Activated naive CD8-positive, alpha-beta T cell (primary cell): Measurements from ENCODE around the gene FNDC1.

Source experiments
- H3K27ac Mint-ChIP-seq: one replicate; pipeline ENCODE4 v1.8.0; 2021; ENCODE audit warnings: mixed read lengths
- H3K27me3 Mint-ChIP-seq: one replicate; pipeline ENCODE4 v1.8.0; 2021; ENCODE audit warnings: mixed read lengths
- H3K36me3 Mint-ChIP-seq: one replicate; pipeline ENCODE4 v1.8.0; 2021; ENCODE audit warnings: mixed read lengths
- H3K4me1 Mint-ChIP-seq: one replicate; pipeline ENCODE4 v1.8.0; 2021; ENCODE audit warnings: low read depth, mixed read lengths
- H3K4me3 Mint-ChIP-seq: one replicate; pipeline ENCODE4 v1.8.0; 2021; ENCODE audit warnings: mild to moderate bottlenecking, mixed read lengths
- H3K9me3 Mint-ChIP-seq: one replicate; pipeline ENCODE4 v1.8.0; 2021; ENCODE audit warnings: low read depth, mixed read lengths

FNDC1 gene

GRCh38 chr6:159148641-159149040 is 20.6 kb upstream of the FNDC1 start:
- Mint-ChIP-seq H3K4me3 (no peak overlapping the region), H3K4me1 (peaks cover 2% of the 10 kb centered on the region), H3K9me3 (no peaks in the 10 kb centered on the region), H3K27ac (no peak overlapping the region), H3K27me3 (no peaks in the 10 kb centered on the region), H3K36me3 (no peaks in the 10 kb centered on the region)

- Mint-ChIP-seq H3K4me1 (peaks cover 2% of the 10 kb centered on the region), H3K27me3 (no peaks in the 10 kb centered on the region), H3K36me3 (no peaks in the 10 kb centered on the region), H3K27ac (no peak overlapping the region), H3K9me3 (no peaks in the 10 kb centered on the region), H3K4me3 (no peak overlapping the region)
Measured at GRCh38 chr6:159149641-159150040, 19.6 kb upstream of the FNDC1 start.

DNA sequence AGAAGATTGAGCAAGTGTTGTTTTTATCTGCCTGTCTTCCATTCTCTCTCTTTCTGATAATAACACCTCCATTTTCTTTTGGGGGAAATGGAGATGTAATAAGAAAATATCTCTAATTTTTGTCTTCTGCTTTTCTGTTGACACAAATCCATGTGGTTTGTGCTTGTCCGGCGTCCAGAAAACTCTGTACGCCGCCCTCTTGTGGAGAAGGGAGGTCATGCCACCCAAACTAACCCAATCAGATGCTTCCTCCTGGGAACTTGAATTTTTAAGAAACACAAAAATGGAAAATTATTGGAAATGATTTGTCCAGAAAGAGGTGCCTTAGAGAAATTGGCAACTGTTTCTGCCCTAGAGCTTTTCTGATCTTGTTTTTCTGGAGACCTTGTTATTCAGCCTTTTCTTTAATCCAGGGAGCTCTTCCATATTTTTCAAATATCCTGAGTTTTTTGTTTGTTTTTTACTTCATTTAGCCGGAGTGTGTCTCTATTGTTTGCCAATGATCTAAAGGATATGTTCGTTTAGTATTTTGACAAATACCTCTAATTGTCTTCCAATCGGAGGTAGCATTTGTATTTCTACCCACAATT is 17.8 kb upstream of the FNDC1 start:
- H3K36me3 Mint-ChIP-seq: peaks cover 4% of the 10 kb centered on the region
- H3K27me3 Mint-ChIP-seq: peaks cover 2% of the 10 kb centered on the region
- no peak overlapping the region for H3K4me3 Mint-ChIP-seq
- H3K4me1 Mint-ChIP-seq: peaks cover 2% of the 10 kb centered on the region
- peaks cover 7% of the 10 kb centered on the region for H3K9me3 Mint-ChIP-seq
- no peak overlapping the region for H3K27ac Mint-ChIP-seq

- Mint-ChIP-seq H3K4me3 (no peak overlapping the region), H3K36me3 (peaks cover 4% of the 10 kb centered on the region), H3K27ac (no peak overlapping the region), H3K9me3 (peaks cover 8% of the 10 kb centered on the region), H3K4me1 (peaks cover 2% of the 10 kb centered on the region), H3K27me3 (peaks cover 2% of the 10 kb centered on the region)
Measured at GRCh38 chr6:159152041-159152440, 17.2 kb upstream of the FNDC1 start.

DNA sequence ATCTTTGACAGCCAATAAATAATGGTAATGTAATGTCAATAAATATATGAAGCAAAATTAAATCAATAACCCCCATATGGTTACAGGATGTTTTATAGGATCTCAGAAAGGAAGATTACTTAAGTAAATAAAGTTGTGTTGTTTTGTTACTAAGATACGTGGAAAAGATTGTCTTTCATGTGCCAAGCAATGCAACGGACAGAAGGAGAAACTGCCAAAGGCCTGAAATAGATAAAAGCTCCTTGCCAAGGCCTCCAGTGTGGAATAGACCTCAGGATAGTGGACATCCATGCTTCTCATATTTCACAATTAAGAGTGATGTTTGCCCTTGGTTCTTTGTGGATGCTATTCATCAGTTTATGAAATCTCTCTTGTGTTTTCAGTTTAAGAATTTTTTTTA is 16.4 kb upstream of the FNDC1 start:
- H3K9me3 Mint-ChIP-seq: peaks cover 14% of the 10 kb centered on the region
- H3K4me3 Mint-ChIP-seq: no peak overlapping the region
- H3K4me1 Mint-ChIP-seq: peaks cover 2% of the 10 kb centered on the region
- no peak overlapping the region for H3K27ac Mint-ChIP-seq
- peaks cover 5% of the 10 kb centered on the region for H3K27me3 Mint-ChIP-seq
- H3K36me3 Mint-ChIP-seq: peaks cover 7% of the 10 kb centered on the region

GRCh38 chr6:159155679-159156078 is 13.5 kb upstream of the FNDC1 start:
- peaks cover 7% of the 10 kb centered on the region for H3K36me3 Mint-ChIP-seq
- no peak overlapping the region for H3K4me3 Mint-ChIP-seq
- H3K27ac Mint-ChIP-seq: no peak overlapping the region
- H3K9me3 Mint-ChIP-seq: peaks cover 14% of the 10 kb centered on the region
- H3K27me3 Mint-ChIP-seq: peaks cover 5% of the 10 kb centered on the region
- H3K4me1 Mint-ChIP-seq: peaks cover 2% of the 10 kb centered on the region

- Mint-ChIP-seq H3K36me3 (peaks cover 7% of the 10 kb centered on the region), H3K27me3 (peaks cover 5% of the 10 kb centered on the region), H3K27ac (no peak overlapping the region), H3K4me3 (no peak overlapping the region), H3K4me1 (peaks cover 2% of the 10 kb centered on the region), H3K9me3 (peaks cover 14% of the 10 kb centered on the region)
Measured at GRCh38 chr6:159156089-159156488, 13.1 kb upstream of the FNDC1 start.

DNA sequence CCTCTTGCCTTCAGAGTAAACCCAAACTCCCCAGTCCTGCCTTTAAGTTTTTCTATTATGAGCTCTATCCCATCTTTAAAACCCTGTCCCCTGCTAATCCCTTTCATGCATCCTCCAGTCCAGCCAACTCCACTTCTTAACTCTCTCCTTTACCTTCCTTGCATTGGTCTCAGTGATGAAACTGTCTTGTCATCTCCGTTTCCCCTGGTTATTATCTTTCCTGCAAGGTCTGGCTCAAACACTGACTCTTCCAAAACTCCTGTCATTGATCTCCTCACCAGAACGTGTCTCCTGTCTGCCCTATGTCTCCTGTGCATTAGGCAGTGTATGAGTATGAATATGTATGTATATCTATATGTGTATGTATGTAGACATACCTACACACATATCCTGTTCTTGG is 11.8 kb upstream of the FNDC1 start:
- H3K36me3 Mint-ChIP-seq: peaks cover 7% of the 10 kb centered on the region
- H3K9me3 Mint-ChIP-seq: peaks cover 14% of the 10 kb centered on the region
- peaks cover 5% of the 10 kb centered on the region for H3K27me3 Mint-ChIP-seq
- H3K4me3 Mint-ChIP-seq: no peak overlapping the region
- no peak overlapping the region for H3K27ac Mint-ChIP-seq
- H3K4me1 Mint-ChIP-seq: no peaks in the 10 kb centered on the region

- peaks cover 3% of the 10 kb centered on the region for H3K36me3 Mint-ChIP-seq
- peaks cover 6% of the 10 kb centered on the region for H3K9me3 Mint-ChIP-seq
- H3K27ac Mint-ChIP-seq: no peak overlapping the region
- H3K27me3 Mint-ChIP-seq: peaks cover 27% of the 10 kb centered on the region
- H3K4me3 Mint-ChIP-seq: no peak overlapping the region
- H3K4me1 Mint-ChIP-seq: no peaks in the 10 kb centered on the region
Measured at GRCh38 chr6:159161839-159162238, 7.4 kb upstream of the FNDC1 start.

DNA sequence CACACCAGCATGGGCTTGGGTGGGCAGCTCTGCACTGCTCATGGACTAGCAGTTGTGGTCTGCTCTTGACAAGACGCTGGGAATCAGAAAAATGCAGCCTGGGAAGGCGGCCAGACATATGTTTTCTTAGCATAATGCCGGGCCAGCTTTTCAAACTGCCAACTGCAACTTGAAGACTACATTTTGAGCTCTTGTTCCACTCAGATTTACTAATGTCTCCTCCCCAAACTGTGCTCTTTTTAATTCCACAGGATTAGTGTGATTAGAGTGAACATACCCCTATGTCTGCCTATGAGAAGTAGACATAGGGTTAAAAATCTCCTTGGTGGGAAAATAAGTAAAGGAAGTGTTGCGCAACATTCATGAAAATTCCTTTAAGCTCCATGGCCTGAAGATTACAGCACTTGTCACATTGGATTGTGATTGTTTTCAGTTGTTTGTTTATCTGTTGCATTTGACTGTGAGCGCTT is 5.3 kb upstream of the FNDC1 start:
- H3K27me3 Mint-ChIP-seq: peaks cover 39% of the 10 kb centered on the region
- no peaks in the 10 kb centered on the region for H3K36me3 Mint-ChIP-seq
- H3K9me3 Mint-ChIP-seq: no peaks in the 10 kb centered on the region
- no peak overlapping the region for H3K4me3 Mint-ChIP-seq
- no peak overlapping the region for H3K27ac Mint-ChIP-seq
- H3K4me1 Mint-ChIP-seq: peaks cover 6% of the 10 kb centered on the region

- no peaks in the 10 kb centered on the region for H3K36me3 Mint-ChIP-seq
- no peak overlapping the region for H3K27ac Mint-ChIP-seq
- peak overlapping the region; percentile 69 for H3K4me3 Mint-ChIP-seq
- peaks cover 12% of the 10 kb centered on the region for H3K4me1 Mint-ChIP-seq
- no peaks in the 10 kb centered on the region for H3K9me3 Mint-ChIP-seq
- peaks cover 63% of the 10 kb centered on the region for H3K27me3 Mint-ChIP-seq
Measured at GRCh38 chr6:159168536-159169192, 536 bp upstream of the FNDC1 start.

GRCh38 chr6:159169557-159170332 is 545 bp downstream of the FNDC1 start:
- H3K4me1 Mint-ChIP-seq: peaks cover 16% of the 10 kb centered on the region
- H3K36me3 Mint-ChIP-seq: no peaks in the 10 kb centered on the region
- H3K9me3 Mint-ChIP-seq: no peaks in the 10 kb centered on the region
- peak overlapping the region; percentile 56 for H3K4me3 Mint-ChIP-seq
- no peak overlapping the region for H3K27ac Mint-ChIP-seq
- peaks cover 67% of the 10 kb centered on the region for H3K27me3 Mint-ChIP-seq

GRCh38 chr6:159170333-159170672 is 1.1 kb downstream of the FNDC1 start:
- Mint-ChIP-seq H3K9me3 (no peaks in the 10 kb centered on the region), H3K27ac (no peak overlapping the region), H3K4me1 (peaks cover 16% of the 10 kb centered on the region), H3K4me3 (peak overlapping the region; percentile 56), H3K36me3 (no peaks in the 10 kb centered on the region), H3K27me3 (peaks cover 63% of the 10 kb centered on the region)

GRCh38 chr6:159170999-159171712 is 2.0 kb downstream of the FNDC1 start:
- Mint-ChIP-seq H3K4me3 (peak overlapping the region; percentile 56), H3K9me3 (no peaks in the 10 kb centered on the region), H3K36me3 (no peaks in the 10 kb centered on the region), H3K27me3 (peaks cover 57% of the 10 kb centered on the region), H3K27ac (no peak overlapping the region), H3K4me1 (peaks cover 16% of the 10 kb centered on the region)

DNA sequence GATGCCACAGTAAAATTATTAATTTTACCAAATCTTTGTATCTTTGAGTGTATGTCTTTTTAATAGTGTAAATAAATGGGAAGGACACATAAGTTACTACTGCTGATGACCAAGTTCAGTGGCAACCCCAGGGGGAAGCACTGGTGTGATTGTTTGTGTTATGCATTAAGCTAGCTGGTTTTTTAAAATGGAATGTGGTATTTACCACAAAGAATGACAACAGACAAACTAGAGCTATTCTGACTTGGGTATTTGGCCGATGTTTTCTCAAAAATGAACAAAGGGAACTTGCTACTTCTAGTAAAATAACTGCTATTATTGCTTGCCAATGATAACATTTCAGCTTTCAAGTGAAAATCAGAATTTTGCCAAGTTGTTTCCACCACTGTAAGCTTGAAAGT is 2.9 kb downstream of the FNDC1 start:
- Mint-ChIP-seq H3K4me3 (no peak overlapping the region), H3K9me3 (no peaks in the 10 kb centered on the region), H3K36me3 (no peaks in the 10 kb centered on the region), H3K4me1 (peaks cover 16% of the 10 kb centered on the region), H3K27me3 (peaks cover 50% of the 10 kb centered on the region), H3K27ac (no peak overlapping the region)
